ENCODE results near the gene KRT12. TPM values are rescaled to one million over a fixed set of nuclear protein-coding genes. Genes with fewer than 3 reads are reported as not detected.

KRT12 gene
- total RNA-seq, 1 donor from 2014 or later, result not detected

DNA sequence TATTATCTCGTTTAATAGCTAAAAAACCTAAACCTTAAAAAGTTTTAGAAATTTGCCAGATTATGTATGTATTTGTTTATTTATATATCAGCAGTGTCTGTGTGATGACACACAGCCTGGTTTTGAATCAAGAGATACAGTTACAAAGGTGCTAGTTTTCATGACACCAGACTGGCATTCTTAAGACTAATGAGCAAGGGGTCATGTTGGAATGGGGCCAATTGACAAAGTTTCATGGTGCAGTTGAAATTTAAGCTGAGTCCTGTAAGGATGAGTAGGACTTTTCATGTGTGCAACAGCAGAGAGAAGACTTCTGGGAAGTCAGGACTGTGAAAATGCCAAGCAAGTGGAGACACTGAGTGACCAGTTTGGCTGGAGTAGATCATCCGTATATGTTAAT, 41.4 kb downstream of the KRT12 start:
- ATAC-seq (ENCODE audit: low read depth) (no peak), DNase-seq (no peak)
- H3K36me3 Mint-ChIP-seq (ENCODE audit: low read depth), result peaks cover 18% of the 10 kb centered on the region
- POLR2A ChIA-PET, result no interaction called here
- peaks cover 4% of the 10 kb centered on the region for H3K9me3 Mint-ChIP-seq
- TF ChIP-seq, protein P1, sequence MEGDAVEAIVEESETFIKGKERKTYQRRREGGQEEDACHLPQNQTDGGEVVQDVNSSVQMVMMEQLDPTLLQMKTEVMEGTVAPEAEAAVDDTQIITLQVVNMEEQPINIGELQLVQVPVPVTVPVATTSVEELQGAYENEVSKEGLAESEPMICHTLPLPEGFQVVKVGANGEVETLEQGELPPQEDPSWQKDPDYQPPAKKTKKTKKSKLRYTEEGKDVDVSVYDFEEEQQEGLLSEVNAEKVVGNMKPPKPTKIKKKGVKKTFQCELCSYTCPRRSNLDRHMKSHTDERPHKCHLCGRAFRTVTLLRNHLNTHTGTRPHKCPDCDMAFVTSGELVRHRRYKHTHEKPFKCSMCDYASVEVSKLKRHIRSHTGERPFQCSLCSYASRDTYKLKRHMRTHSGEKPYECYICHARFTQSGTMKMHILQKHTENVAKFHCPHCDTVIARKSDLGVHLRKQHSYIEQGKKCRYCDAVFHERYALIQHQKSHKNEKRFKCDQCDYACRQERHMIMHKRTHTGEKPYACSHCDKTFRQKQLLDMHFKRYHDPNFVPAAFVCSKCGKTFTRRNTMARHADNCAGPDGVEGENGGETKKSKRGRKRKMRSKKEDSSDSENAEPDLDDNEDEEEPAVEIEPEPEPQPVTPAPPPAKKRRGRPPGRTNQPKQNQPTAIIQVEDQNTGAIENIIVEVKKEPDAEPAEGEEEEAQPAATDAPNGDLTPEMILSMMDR (IDR thresholded peaks at IDR 0.05), result no peak
- intact Hi-C loops (cut with micrococcal nuclease), result no loop called here
- peaks cover 5% of the 10 kb centered on the region for H3K4me1 Mint-ChIP-seq
- no peak overlapping the region for H3K27ac Mint-ChIP-seq
- no peak overlapping the region for H3K4me3 Mint-ChIP-seq
- H3K27me3 Mint-ChIP-seq, result peaks cover 4% of the 10 kb centered on the region
- CTCF ChIA-PET, result no interaction called here

DNA sequence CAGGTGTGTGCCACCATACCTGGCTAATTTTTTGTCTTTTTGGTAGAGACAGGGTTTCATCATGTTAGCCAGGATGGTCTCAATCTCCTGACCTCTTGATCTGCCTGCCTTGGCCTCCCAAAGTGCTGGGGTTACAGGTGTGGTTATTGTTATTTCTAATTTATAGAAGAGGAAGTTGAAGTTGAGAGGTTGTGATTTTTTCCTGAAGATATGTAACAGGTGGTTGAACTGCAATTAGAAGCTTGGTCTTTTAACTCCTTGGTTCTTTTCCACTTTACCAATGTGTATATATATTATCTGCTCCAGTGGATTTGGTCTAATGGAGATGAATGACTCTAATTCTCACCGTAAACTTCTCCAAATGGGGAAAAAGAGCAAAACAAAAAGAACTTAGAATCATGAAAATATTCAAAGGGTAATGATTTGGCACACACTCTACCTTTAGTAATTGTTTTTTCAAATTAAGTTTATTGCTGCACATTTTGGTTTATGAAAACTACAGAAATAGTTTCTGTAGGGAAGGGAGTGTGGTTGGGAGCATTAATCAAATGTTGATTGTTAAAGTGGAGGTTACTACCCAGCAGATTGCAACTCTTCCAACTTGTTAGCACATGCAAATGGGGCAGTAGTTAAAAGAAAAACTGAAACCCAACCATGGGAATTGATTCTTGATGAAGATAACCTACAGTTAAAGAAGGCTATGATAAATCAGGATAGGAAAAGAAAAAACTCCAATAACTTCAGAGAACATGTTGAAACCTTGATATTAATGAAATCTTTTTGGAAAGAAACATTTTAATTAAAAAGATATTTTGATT, 42.8 kb downstream of the KRT12 start:
- no peak overlapping the region for H3K4me3 Mint-ChIP-seq
- peaks cover 5% of the 10 kb centered on the region for H3K4me1 Mint-ChIP-seq
- ChIA-PET CTCF (interaction anchor here (0.6 kb wide), 1 partner anchor 1379 kb away, joined by 3 read pairs; no protein-coding TSS in a partner anchor), POLR2A (no interaction called here)
- H3K27me3 Mint-ChIP-seq, result peaks cover 4% of the 10 kb centered on the region
- DNase-seq, result no peak
- intact Hi-C loops (cut with micrococcal nuclease), result no loop called here
- ATAC-seq (ENCODE audit: low read depth), result no peak
- peaks cover 2% of the 10 kb centered on the region for H3K9me3 Mint-ChIP-seq
- TF ChIP-seq, protein P1 (IDR thresholded peaks at IDR 0.05), result no peak
- H3K27ac Mint-ChIP-seq, result no peak overlapping the region
- H3K36me3 Mint-ChIP-seq (ENCODE audit: low read depth), result peaks cover 20% of the 10 kb centered on the region

DNA sequence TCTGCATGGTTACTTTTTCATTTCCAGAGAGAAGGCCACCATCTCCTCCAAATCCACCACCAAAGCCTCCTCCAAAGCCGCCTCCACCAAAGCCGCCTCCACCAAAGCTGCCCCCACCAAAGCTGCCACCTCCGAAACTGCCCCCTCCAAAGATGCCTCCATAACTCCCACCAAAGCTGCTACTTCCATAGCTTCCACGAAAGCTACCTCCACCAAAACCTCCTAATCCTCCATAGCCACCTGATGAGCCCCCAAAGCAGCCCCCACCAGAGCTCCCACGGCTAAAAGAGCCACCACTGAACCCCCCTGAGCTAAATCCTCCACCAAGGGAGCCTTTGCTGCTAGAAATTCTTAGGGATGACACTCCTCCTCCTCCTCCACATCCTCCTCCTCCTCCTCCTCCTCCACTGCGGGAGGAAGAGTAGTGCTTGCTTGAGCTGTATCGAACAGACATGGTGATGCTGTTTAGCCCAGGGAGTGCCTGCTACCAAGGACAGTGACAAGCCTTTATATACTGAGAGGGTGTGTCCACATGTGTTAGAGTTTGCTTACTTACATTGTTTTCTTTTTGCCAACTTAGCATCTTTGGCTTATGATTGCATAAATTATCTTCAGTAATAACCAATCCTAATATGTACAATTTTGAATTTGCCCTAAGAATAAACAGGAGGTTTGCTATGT, 44.8 kb downstream of the KRT12 start, which contains the start of gene KRT10:
TSS of gene KRT10 (minus strand) at position 483 of the 681 bp plus-strand sequence. CDS start at position 454, 29 bp downstream.
- H3K4me1 Mint-ChIP-seq, result peaks cover 16% of the 10 kb centered on the region
- ChIA-PET CTCF (no interaction called here), POLR2A (no interaction called here)
- no peak within 1 kb of the TSS for H3K4me3 Mint-ChIP-seq
- peaks cover 25% of the 10 kb centered on the region for H3K36me3 Mint-ChIP-seq (ENCODE audit: low read depth)
- peaks cover 4% of the 10 kb centered on the region for H3K27me3 Mint-ChIP-seq
- intact Hi-C loops (cut with micrococcal nuclease), result no loop called here
- TF ChIP-seq, protein P1 (IDR thresholded peaks at IDR 0.05), result no peak
- DNase-seq (no peak), ATAC-seq (ENCODE audit: low read depth) (no peak)
- peaks cover 5% of the 10 kb centered on the region for H3K9me3 Mint-ChIP-seq
- H3K27ac Mint-ChIP-seq, result no peak within 1 kb of the TSS

DNA sequence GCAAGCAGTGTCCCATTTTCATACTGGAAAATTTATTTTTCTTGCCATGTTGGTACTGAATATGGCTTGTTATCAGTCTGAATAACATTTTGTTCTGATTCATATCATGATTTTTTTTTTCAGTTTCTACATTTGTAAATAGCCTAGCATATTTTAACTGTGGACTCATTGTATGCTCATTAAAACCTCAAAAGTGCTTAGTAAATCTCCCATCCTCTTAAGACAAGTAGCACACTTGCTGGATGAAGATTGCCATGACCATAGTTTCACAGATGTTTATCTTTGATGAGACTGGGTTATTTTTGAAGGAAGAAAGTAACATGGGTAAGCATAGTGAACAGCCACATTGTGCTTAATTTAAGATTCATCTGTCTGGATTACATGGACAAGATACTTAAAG, 45.5 kb downstream of the KRT12 start:
- Mint-ChIP-seq H3K27me3 (peaks cover 4% of the 10 kb centered on the region), H3K4me3 (no peak overlapping the region), H3K9me3 (peaks cover 5% of the 10 kb centered on the region), H3K36me3 (ENCODE audit: low read depth) (peaks cover 32% of the 10 kb centered on the region), H3K27ac (no peak overlapping the region), H3K4me1 (peaks cover 16% of the 10 kb centered on the region)
- ChIA-PET POLR2A (no interaction called here), CTCF (no interaction called here)
- DNase-seq, result no peak
- TF ChIP-seq, protein P1 (IDR thresholded peaks at IDR 0.05), result no peak
- intact Hi-C loops (cut with micrococcal nuclease), result no loop called here
- no peak for ATAC-seq (ENCODE audit: low read depth)

DNA sequence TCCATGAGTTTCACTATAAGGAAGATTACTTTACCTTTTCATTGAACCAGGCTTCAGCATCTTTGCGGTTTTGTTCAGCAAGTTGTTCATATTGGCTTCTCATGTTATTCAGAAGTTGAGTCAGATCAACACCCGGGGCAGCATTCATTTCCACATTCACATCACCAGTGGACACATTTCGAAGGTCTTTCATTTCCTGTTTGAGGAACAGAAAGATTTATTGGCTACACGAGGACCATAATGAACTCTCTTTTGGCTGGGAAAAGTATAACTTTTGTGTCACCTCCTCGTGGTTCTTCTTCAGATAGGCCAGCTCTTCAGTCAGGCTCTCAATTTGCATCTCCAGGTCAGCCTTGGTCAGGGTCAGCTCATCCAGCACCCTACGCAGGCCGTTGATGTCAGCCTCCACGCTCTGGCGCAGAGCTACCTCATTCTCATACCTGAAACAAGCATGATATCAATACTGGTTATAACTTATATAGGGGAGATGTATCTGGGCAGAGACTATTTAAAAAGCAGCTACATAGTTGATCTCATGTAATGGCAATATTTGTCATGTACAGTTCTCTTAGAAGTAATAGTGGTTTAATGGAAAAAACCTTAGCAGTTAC, 46.7 kb downstream of the KRT12 start:
- DNase-seq (no peak), ATAC-seq (ENCODE audit: low read depth) (no peak)
- Mint-ChIP-seq H3K4me3 (peak overlapping the region; percentile 35), H3K4me1 (peaks cover 16% of the 10 kb centered on the region), H3K36me3 (ENCODE audit: low read depth) (peaks cover 33% of the 10 kb centered on the region), H3K9me3 (peaks cover 5% of the 10 kb centered on the region), H3K27ac (no peak overlapping the region), H3K27me3 (peaks cover 2% of the 10 kb centered on the region)
- TF ChIP-seq, protein P1 (IDR thresholded peaks at IDR 0.05), result no peak
- CTCF ChIA-PET, result interaction anchor here (0.7 kb wide), 1 partner anchor 828 kb away, joined by 3 read pairs; no protein-coding TSS in a partner anchor
- intact Hi-C loops (cut with micrococcal nuclease), result no loop called here
- POLR2A ChIA-PET, result interaction anchor here (0.8 to 3.5 kb wide), 3 partner anchors 92 to 869 kb away, joined by 3 to 25 read pairs (median 4); partner anchors contain the start of genes EIF1 and SMARCE1

All from activated B cell treated with CpG ODN at 0.5 μM for 24 hours (primary cell).